Mesothelial cell of epicardium (in vitro differentiated cells): Measurements from ENCODE around the gene TMEM61. TPM values are rescaled to one million over a fixed set of nuclear protein-coding genes. Genes with fewer than 3 reads are reported as not detected.
"Not testable (repeated sequence)": the region's sequence is repeated elsewhere in the genome, so short reads cannot be mapped to it uniquely, and the experiment has no call there.

ENCODE experiments used
- DNase-seq, 2 experiments: peaks; one replicate each; pipeline ENCODE4 v3.0.0; 2021; ENCODE audit warnings: low spot score in 2 of 2; ENCODE audit not compliant: unreplicated experiment in 2 of 2
- H3K27ac Mint-ChIP-seq: 2 replicates; pipeline ENCODE4 v1.8.0; 2021; ENCODE audit warnings: mixed read lengths
- H3K27me3 Mint-ChIP-seq: 2 replicates; pipeline ENCODE4 v1.8.0; 2021; ENCODE audit warnings: low read depth, mixed read lengths
- H3K36me3 Mint-ChIP-seq: 2 replicates; pipeline ENCODE4 v1.8.0; 2021; ENCODE audit warnings: mixed read lengths
- H3K4me1 Mint-ChIP-seq: 2 replicates; pipeline ENCODE4 v1.8.0; 2021; ENCODE audit warnings: mixed read lengths
- H3K4me3 Mint-ChIP-seq: 2 replicates; pipeline ENCODE4 v1.8.0; 2021; ENCODE audit warnings: mild to moderate bottlenecking, moderate library complexity, mixed read lengths
- H3K9me3 Mint-ChIP-seq: 2 replicates; pipeline ENCODE4 v1.8.0; 2021; ENCODE audit warnings: mixed read lengths
- CTCF ChIP-seq: fragments of 200-600 bp; sonication (generic); IDR thresholded peaks from one replicate; pipeline ENCODE4 v1.5.0; 2021; ENCODE audit warnings: antibody characterized with exemption; ENCODE audit not compliant: unreplicated experiment
- total RNA-seq: library from RNA; stranded (reverse); gene quantifications from 3 replicates; pipeline ENCODE4 v1.2.1, GENCODE V29; 2021

Gene TMEM61
- 0.31 to 0.47 TPM (median 0.34 TPM) in 3 replicates for total RNA-seq

DNA sequence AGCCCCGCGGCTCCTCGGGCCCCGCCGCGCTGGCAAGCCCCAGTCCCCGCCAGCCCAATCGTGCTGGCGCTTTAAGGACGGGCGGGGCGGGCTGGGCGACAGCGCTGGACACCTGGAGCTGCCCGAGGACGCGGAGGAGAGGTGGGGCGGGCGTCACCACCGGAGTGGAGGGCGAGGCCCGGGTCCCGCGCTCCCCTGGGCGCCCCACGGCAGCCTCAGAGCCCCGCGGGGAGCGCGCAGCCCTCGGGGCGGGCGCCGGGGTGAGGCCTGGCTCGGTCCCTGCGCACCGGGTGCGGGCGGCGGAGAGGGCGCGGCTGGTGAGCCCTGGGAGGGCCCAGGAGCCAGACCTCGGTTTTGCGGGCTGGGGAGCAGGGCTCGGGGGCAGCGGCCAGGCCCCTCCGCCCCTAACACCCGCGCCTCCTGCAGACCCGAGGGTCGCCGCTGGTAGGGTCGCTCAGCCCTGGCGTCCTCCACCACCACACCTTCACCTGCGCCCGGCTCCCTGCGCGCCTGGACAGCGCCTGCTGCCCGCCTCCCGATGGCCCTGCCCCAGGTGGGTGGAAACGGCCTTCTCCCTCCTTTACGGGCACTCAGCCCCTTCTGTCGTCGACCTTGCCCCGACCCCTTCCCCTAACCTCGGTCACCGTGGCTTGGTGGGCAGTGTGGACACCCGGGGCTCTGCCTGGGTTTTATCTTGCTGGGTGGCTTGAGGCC, at the start of gene TMEM61:
TSS of gene TMEM61 (plus strand) at position 101 of the 714 bp plus-strand sequence. CDS start at position 539, 438 bp downstream.
- H3K4me1 Mint-ChIP-seq, result peaks cover 22% of the 10 kb centered on the region
- H3K27me3 Mint-ChIP-seq, result peaks cover 43% of the 10 kb centered on the region
- H3K9me3 Mint-ChIP-seq, result no peaks in the 10 kb centered on the region
- H3K36me3 Mint-ChIP-seq, result no peaks in the 10 kb centered on the region
- peak in 1 of 2 experiments; percentile 41 for DNase-seq
- peak within 1 kb of the TSS; percentile 62 for H3K4me3 Mint-ChIP-seq
- no peak for TF ChIP-seq CTCF
- no peak within 1 kb of the TSS for H3K27ac Mint-ChIP-seq

DNA sequence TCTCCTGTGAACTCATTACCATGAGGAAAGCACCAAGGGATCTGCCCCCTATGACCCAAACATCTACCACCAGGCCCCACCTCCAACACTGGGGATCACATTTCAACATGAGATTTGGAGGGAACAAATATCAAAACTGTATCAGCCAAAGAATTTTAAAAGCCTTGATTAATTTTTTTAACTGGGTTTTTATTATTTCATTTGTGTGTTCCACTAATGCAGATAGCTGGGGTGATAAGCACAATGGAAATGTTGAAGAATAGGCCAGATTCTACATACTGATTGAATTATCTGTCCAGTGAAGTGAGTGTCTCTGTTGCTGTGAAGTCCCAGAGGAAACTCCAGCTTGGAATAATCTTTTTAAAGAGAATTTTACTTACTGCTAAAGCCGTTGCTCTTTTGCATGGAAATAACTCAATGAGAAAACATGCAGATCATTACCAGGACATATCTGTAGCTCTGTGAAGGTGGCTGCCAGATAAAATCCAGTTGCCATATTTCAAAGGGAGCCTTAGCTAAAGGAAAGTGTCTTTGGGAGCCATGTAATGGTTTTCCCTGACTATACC, 49.1 kb upstream of the TMEM61 start:
- H3K36me3 Mint-ChIP-seq, result peaks cover 4% of the 10 kb centered on the region
- DNase-seq, result no peak
- H3K4me3 Mint-ChIP-seq, result no peak overlapping the region
- no peaks in the 10 kb centered on the region for H3K27me3 Mint-ChIP-seq
- H3K9me3 Mint-ChIP-seq, result peaks cover 14% of the 10 kb centered on the region
- peaks cover 34% of the 10 kb centered on the region for H3K4me1 Mint-ChIP-seq
- no peak overlapping the region for H3K27ac Mint-ChIP-seq
- no peak for TF ChIP-seq CTCF

DNA sequence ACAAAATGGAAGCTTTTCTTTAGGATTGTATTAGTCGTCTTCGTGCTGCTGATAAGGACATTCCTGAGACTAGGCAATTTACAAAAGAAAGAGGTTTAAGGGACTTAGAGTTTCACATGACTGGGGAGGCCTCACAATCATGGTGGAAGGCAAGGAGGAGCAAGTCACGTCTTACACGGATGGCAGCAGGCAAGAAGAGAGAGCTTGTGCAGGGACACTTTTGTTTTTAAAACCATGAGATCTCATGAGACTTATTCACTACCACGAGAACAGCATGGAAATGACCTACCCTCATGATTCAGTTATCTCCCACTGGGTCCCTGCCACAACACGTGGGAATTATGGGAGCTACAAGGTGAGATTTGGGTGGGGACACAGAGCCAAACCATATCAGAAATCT, 46.3 kb upstream of the TMEM61 start:
- not testable (repeated sequence) for H3K4me3 Mint-ChIP-seq, H3K27me3 Mint-ChIP-seq, H3K36me3 Mint-ChIP-seq, DNase-seq
- Mint-ChIP-seq H3K4me1 (peaks cover 41% of the 10 kb centered on the region), H3K27ac (peak overlapping the region; percentile 88), H3K9me3 (peaks cover 14% of the 10 kb centered on the region)

DNA sequence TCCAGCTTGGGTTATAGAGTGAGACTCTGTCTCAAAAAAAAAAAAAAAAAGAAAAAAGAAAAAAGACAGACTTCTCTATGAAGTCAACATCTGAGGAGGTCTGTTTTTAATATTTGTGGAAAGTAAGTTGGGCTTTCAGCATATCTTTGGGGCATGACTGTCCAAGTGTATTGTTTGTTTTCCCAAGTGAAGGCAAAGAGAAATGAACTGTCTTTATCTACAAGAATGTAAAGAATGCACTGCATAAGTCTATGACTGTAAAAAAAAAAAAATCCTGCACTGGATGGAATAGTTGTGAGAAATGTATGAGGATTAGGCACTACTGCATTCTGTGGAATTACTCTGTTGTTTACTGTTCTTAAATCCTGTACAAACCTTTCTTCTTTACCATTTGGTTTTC, 45.6 kb upstream of the TMEM61 start:
- H3K27ac Mint-ChIP-seq, result peak overlapping the region; percentile 94
- no peaks in the 10 kb centered on the region for H3K27me3 Mint-ChIP-seq
- DNase-seq, result no peak
- H3K9me3 Mint-ChIP-seq, result peaks cover 14% of the 10 kb centered on the region
- H3K4me1 Mint-ChIP-seq, result peaks cover 49% of the 10 kb centered on the region
- no peak for TF ChIP-seq CTCF
- peaks cover 4% of the 10 kb centered on the region for H3K36me3 Mint-ChIP-seq
- H3K4me3 Mint-ChIP-seq, result no peak overlapping the region

GRCh38 chr1:54936791-54937190, 43.6 kb upstream of the TMEM61 start:
- no peak for DNase-seq
- Mint-ChIP-seq H3K4me1 (peaks cover 57% of the 10 kb centered on the region), H3K27me3 (no peaks in the 10 kb centered on the region), H3K27ac (peak overlapping the region; percentile 78), H3K9me3 (peaks cover 10% of the 10 kb centered on the region), H3K4me3 (peak overlapping the region; percentile 4), H3K36me3 (peaks cover 4% of the 10 kb centered on the region)
- TF ChIP-seq CTCF, result no peak

DNA sequence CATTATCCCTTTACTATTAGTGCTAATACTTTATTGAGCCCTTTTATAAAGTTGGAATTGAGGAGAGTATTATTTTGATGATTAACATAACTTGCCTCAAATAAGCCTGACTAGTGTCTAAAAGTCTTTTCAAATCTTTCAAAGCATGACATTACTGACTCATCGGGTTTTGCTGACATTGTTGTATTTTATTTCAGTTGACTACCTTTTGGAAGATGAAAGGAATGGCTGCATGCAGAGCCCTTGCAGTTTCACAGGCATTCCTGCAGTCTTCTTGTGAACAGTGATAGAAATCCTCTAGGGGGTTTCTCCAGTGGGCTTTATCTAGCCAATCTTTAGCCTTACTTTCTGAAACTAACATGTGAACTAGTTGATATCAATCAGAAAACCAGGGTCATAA, 43.0 kb upstream of the TMEM61 start:
- Mint-ChIP-seq H3K9me3 (peaks cover 10% of the 10 kb centered on the region), H3K4me3 (no peak overlapping the region), H3K4me1 (peaks cover 57% of the 10 kb centered on the region), H3K27ac (peak overlapping the region; percentile 78), H3K36me3 (peaks cover 4% of the 10 kb centered on the region), H3K27me3 (no peaks in the 10 kb centered on the region)
- no peak for TF ChIP-seq CTCF
- DNase-seq, result no peak

- not testable (repeated sequence) for H3K4me3 Mint-ChIP-seq, H3K9me3 Mint-ChIP-seq, H3K27me3 Mint-ChIP-seq, DNase-seq, H3K36me3 Mint-ChIP-seq
- H3K27ac Mint-ChIP-seq, result peak overlapping the region; percentile 28
- H3K4me1 Mint-ChIP-seq, result peaks cover 57% of the 10 kb centered on the region
Measured at GRCh38 chr1:54938955-54939354, 41.5 kb upstream of the TMEM61 start.
